GM19240 (cell line): Measurements from ENCODE around the gene ZNF597.
"Not testable (repeated sequence)": the region's sequence is repeated elsewhere in the genome, so short reads cannot be mapped to it uniquely, and the experiment has no call there.

ENCODE experiments used
- DNase-seq: peaks from one replicate; pipeline ENCODE4 v3.0.0; 2011; ENCODE audit warnings: low spot score; ENCODE audit not compliant: insufficient read length

Gene ZNF597

DNA sequence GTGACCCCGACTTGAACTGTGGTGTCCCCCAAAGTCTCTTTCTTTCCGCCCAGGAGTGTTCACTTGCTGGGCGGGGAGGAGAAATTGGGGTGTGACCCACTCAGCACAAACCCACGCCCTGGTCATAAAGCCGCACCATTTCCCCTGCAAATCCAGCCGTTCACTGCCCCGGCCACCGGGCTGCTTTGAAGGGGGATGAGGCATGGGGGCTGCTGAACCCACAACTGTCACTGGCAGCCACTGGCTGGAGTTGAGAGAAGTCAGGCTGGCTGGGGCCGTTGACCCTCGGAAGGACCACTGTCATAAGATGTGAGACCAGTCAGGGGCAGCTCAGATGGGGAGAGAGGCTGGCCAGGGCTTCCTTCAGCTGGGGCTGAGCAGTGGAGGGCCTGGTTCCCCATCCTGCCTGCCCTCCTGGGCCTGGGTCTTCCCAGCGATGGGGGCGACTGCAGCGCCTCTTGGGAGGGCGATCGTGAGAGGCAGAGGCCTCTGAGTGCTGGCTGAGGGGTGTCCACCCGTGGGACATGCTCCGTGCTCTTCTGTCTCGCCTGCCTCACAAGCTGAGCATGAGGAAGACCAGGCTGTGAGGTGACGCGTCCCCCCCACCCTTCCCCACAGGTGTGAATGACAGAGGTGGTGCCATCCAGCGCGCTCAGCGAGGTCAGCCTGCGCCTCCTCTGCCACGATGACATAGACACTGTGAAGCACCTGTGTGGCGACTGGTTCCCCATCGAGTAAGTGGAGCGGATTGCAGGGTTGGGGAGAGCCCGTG lies 32.5 kb upstream of the ZNF597 start:
- no peak for DNase-seq

DNA sequence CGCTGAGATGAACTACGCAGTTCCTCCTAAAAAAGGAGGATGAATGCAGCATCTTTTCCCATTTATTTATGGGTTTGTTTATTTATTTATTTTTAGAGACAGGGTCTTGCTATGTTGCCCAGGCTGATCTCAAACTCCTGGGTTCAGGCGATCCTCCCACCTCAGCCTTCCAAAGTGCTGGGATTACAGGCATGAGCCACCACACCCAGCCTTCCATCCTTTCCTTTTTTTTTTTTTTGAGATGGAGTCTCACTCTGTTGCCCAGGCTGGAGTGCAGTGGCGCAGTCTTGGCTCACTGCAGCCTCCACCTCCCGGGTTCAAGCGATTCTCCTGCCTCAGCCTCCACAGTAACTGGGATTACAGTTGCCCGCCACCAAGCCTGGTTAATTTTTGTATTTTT lies 31.6 kb upstream of the ZNF597 start:
- DNase-seq = not testable (repeated sequence)

DNA sequence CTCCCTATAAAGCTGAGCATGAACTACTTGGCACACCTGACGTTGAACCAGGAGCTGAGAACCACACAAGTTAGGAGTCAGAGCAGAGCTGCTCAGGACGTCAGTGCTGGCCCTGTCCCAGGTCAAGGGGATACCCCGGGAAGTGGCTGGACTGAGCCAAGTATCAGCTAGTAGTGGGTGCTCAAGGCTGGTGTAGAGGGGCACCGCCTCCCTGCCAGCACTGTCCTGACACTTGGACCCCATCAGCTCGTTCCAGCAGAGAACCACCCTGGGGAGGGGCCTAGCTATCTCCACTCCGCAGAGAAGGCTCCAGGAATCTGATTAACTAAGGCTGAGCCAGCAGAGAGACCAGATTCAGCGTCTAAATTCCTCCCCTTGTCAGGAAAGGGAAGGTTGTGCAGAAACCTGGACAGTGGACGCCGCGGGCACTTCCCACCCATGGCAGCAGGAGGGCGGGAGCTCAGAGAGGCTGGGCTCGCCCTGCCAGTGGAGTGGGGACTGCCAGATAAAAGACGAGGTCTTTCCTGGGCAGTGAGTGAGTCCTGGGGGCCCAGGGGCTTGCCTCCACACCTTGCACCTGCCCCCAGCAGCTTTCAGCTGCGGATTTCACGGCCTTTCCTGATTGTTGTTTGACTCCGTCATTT lies 31.0 kb upstream of the ZNF597 start:
- DNase-seq = no peak

DNA sequence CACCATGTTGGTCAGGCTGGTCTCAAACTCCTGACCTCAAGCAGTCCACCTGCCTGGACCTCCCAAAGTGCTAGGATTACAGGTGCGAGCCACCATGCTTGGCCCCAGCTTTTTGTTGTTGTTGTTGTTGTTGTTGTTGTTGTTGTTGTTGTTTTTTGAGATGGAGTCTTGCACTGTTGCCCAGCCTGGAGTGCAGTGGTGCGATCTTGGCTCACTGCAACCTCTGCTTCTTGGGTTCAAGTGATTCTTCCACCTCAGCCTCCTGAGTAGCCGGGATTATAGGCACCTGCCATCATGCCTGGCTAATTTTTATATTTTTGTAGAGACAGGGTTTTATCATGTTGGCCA lies 30.3 kb upstream of the ZNF597 start:
- not testable (repeated sequence) for DNase-seq

- DNase-seq = no peak
These were observed 29.7 kb upstream of the ZNF597 start for GRCh38 chr16:3472878-3473595.

DNA sequence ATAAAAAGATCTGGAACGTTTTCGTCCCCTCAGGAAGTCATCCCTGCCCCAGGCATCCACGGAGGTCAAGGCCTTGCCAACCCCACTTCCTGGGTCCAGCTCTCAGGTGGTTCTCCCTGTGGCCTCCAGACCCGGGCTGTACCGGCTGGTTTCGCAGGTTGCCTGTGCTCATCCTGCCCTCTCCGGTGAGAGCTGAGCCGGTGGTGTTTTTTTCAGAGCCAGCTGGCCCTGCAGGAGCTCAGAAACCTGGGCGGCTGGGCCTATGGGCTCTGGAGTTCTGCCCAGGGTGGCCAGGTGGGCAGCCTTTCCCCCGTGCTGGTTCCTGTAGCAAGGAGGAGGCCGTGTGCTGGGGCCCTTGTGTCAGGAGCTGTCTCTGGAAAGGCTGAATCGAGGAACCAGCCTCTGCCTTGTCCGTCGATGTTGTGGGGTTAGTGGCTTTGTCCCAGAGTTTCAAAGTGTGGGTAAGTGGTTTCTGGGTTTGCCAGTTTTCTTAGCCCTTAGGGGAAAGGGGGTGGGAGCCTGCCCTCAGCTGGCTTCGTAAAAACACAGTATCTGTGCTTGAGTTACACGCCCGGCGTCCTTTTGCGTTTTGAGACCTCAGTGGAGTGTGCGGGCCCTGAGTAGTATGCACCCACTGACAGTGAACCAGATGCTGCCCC lies 28.3 kb upstream of the ZNF597 start:
- no peak for DNase-seq

DNA sequence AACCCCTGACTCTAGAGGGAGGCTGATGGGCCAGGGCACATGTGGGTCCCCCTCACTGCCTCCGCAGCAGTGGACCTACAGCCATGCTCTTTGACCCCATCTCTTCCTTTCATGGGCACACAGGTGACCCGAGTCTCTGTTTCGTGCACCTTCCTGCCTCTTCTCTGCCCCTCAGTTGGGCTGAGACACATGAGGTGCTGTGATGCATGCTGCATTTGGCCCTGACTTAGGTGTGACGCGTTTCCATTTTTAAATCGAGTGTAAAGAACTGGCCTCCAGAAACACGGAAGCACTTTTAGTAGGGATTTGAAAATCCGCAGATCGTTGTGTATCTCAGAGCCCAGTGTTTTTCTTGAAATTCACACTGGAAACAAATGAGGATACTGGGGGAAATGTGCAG lies 27.4 kb upstream of the ZNF597 start:
- no peak for DNase-seq

- DNase-seq = no peak
These were observed 26.4 kb upstream of the ZNF597 start for GRCh38 chr16:3469736-3470135.

- DNase-seq = no peak
These were observed 25.2 kb upstream of the ZNF597 start for GRCh38 chr16:3468501-3468900.

- no peak for DNase-seq
These were observed 24.6 kb upstream of the ZNF597 start for GRCh38 chr16:3467921-3468320.

GRCh38 chr16:3467182-3467581 lies 23.9 kb upstream of the ZNF597 start:
- DNase-seq = no peak

DNA sequence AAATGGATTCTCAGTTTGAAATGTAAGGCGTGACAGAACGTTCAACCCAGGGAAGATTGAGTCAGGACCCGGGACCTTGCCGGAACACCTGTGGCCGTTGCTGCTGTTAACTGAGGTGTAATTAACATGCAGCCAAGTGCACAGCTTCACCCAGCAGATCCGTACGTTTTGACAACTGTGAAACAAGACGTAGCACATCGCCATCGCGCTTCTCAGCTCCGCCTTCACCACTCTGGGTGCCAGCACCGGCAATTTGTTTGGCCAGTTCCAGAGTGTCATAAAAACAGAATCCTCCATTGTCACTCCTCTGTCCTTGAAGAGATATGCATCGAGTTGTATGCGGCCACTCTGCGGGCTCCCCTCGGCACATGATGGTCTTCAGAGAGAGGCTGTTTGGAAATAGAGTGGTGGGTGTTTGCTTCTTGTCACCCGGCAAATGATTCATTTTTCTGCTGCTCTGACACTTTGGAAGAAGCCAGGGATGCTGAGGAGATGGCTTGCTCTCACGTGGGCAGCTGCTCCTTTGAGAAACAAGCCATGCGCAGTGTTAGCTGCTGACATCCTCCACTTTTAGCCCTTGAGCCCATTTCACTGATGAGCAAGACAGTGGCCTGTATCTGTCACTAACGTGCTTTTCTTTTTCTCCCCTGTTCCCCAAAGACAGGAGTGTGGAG lies 22.7 kb upstream of the ZNF597 start:
- DNase-seq = no peak

- no peak for DNase-seq
These were observed 22.0 kb upstream of the ZNF597 start for GRCh38 chr16:3465301-3465700.

DNA sequence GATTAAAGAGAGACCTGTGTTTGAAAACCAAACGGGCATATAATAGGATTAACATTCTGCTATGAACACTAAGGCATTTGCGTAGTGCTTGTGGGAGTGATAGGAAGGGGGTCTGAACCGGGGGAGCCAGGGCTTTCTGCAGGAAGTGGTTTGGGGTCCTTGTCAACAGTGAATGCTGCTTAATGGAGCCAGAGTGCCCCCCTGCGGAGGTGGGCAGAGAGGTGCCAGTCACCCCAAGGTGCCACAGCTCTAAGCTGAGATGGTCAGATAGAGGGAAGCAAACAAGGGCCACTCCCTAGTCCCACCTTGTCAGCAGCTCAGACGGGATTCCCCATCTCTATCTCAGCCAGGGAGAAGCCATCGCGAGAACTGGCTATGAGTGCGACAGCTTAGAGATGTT lies 17.8 kb upstream of the ZNF597 start:
- DNase-seq = no peak

DNA sequence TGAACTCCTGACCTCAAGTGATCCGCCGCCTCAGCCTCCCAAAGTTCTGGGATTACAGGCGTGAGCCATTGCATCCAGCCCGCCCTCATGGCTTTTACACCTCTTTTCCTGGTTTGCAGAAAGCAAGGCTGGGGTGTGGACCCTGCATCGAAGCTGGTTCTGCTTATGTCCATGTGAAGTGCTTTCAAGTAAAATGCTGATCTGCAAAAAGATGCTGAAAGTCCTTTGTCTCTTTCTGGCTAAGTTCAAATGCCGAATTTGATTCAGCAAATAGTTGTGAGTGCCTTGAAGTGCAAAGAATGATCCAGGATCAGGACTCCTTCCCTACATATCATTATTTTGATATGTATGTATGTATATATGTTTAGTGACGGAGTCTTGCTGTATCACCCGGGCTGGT lies 17.3 kb upstream of the ZNF597 start:
- DNase-seq = no peak

DNA sequence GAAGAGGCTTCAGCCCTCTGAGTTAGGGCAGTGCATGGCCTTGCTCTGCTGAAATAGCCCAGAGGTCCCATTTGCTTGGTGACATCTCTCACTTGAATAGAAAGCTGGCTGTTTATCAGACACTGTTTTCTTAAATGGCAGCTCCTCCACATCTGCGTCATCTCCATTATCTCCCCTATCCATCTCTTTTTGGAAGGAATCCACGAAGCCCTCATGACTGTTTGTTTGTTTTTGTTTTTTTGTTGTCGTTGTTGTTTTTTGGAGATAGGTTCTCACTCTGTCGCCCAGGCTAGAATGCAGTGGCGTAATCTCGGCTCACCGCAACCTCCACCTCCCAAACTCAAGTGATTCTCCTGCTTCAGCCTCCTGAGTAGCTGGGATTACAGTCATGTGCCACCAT lies 16.8 kb upstream of the ZNF597 start:
- DNase-seq = no peak

DNA sequence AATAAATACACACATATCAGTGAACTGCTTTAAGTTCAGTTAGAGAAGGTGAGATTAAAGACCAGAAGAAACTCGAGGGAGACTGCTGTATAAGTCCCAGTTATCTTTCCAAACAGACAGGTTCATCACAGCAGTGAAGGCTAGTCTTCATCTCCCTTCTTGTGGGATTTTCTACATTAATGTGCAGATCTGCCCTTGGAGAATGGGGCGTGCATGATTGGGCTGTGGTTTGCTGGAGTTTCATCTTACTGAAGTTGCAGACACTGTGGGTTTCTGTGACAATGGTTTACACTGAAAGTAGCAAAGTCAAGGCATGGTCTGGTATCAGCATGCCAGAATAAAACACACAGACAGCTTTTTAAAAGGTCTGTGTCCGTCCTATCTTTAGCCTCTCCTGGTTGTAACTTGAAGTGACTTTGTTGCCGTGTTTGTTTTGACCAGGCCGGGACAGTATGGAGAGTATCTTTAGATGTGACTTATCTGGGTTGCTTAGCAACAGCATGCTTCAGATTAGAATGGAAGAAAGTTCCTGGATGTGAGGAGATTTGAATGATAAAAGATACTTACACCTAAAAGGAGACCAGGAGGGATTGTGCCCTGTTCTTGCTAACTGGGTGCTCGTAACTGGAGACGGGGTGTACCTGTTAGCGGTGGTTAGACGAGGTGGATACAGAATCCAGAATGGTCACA lies 16.2 kb upstream of the ZNF597 start:
- no peak for DNase-seq

- DNase-seq = no peak
These were observed 15.6 kb upstream of the ZNF597 start for GRCh38 chr16:3458852-3459361.

GRCh38 chr16:3458278-3458851 lies 15.1 kb upstream of the ZNF597 start:
- no peak for DNase-seq
